A549 treated with ZK216348 at 1 μM for 4 hours (cell line): Measurements from ENCODE around the gene NSUN4. TPM values are rescaled to one million over a fixed set of nuclear protein-coding genes. Genes with fewer than 3 reads are reported as not detected.

ENCODE experiments used
- total RNA-seq: library from RNA; stranded (reverse); fragments of 200-300 nt; extraction: Qiagen RNA extraction; gene quantifications from 5 replicates; pipeline ENCODE4 v1.2.3, GENCODE V29; 2022; ENCODE audit warnings: low read depth

Gene NSUN4
- total RNA-seq: 7.6 to 14.9 TPM (median 12.0 TPM) in 5 replicates

DNA sequence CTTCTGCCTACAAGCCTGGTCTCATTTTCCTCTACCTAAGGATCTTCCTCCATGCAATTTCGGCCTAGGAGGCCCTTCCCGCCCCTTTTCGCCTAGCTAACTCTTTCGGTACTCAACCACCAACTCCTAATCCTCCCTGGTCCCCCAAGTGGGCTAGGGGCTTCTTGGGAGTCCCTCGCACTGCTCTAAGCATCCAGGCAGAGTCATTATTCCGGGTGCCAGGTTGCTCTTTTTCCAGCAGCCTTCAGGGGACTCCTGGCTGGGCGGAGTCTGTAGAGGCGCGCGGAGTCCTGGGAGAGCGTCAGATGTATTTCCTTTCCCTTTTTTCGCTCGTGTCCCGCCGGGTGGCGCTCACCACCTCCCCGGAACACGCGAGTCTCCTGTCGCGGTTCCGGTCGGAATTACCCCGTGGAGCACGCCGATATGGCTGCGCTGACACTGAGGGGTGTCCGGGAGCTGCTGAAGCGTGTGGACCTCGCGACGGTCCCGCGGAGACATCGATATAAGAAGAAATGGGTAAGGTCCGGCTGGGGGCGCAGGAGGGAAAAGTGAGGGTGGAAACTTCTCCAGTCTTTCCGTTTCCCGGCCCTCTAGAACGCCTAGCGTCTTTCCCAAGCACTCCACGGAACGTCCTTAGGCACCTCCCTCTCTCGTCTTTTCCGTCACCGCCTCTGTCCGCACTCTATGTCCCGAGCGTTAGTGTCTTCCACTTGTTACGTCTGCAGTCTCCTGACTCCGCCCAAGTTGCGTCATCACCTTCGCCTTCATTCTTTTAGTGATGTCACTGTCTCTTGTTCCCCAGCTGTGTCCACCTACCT, at the start of gene NSUN4:
NSUN4 (plus strand) TSS at position 404 of the 818 bp plus-strand sequence; CDS start at position 424, 20 bp downstream.

DNA sequence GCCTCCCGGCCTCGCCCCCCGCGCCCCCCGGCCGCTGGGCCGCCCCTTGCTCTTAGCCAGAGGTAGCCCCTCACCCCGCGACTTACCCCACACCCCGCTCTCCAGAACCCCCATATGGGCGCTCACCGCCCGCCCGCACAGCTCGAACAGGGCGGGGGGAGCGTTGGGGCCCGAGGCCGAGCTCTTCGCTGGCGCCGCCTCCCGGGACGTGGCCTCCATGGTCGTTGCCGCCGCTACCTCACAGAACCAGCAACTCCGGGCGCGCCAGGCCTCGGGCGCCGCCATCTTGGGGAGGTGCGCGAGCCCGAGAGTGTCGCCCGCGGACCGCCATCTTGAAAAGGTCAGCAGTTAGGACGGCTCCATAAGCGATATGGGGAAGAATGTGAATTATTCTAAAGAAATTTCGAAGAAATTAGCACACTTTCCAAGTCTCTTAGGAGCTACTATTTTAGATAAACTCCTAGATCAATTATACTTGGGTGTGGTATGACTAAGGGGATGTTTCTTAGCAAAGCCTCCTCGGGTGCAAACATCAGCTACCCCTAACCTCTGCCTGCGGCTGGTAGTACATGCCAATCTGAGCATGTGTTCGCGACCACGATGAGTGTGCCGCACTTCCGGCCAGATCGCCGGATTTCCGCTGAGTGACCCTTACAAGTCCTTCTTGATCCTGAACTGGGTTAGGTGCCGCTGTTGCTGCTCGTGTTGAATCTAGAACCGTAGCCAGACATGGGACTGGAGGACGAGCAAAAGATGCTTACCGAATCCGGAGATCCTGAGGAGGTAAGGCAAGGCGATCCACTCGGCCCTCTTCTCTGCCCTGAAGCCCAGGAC, 37.4 kb upstream of the NSUN4 start, which contains the start of the genes LRRC41 and UQCRH:
LRRC41 (minus strand) TSS at position 579 of the 834 bp plus-strand sequence; CDS start at position 285, 294 bp downstream.
UQCRH (plus strand) TSS at position 661 of the 834 bp plus-strand sequence; CDS start at position 730, 69 bp downstream.

DNA sequence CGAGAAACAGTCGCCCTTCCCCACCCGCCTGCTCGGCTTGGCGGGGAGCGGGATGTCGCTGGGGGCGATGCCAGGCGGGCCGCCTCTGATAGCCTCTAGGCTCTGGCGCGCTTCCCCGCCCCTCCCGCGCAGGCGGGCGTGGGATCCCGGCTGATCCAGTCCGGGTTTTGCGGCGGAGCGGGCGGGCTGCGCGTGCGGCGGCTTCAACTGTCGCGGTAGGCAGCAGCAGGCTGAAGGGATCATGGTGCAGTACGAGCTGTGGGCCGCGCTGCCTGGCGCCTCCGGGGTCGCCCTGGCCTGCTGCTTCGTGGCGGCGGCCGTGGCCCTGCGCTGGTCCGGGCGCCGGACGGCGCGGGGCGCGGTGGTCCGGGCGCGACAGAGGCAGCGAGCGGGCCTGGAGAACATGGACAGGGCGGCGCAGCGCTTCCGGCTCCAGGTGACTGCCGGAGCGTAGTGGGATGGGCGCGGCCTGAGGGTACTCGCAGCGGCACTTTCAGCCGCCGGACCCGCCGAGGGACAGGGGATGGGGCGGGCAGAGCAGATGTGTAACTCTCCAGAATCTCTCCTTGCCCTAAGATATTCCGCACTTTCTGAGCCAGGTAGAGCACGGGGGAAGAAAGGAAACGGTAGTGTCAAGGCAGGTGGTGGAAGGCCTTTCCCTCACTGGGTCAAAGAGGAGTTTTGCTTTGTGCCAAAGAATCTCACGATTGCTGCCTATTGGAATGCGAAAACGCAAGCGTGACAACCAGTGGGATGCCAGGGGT, 53.7 kb downstream of the NSUN4 start, which contains the start of gene FAAH:
FAAH (plus strand) TSS at position 210 of the 764 bp plus-strand sequence; CDS start at position 242, 32 bp downstream.

Other genes starting within 250 kb of the NSUN4 start
- 0.86 to 1.9 TPM (median 1.6 TPM) in 5 replicates for gene PIK3R3, start 208.2 kb upstream of the NSUN4 start, total RNA-seq
- 1.9 to 3.6 TPM (median 2.3 TPM) in 5 replicates for gene TSPAN1, start 165.7 kb upstream of the NSUN4 start, total RNA-seq
- not detected in 5 replicates for gene P3R3URF, start 164.3 kb upstream of the NSUN4 start, total RNA-seq
- gene POMGNT1, start 142.4 kb upstream of the NSUN4 start, total RNA-seq: 33.2 to 47.2 TPM (median 44.9 TPM) in 5 replicates
- not detected in 5 replicates for gene LURAP1, start 137.5 kb upstream of the NSUN4 start, total RNA-seq
- 7.8 to 12.9 TPM (median 10.9 TPM) in 5 replicates for gene RAD54L, start 93.0 kb upstream of the NSUN4 start, total RNA-seq
- 29.3 to 48.5 TPM (median 40.3 TPM) in 5 replicates for gene LRRC41, start 37.2 kb upstream of the NSUN4 start, total RNA-seq
- gene UQCRH, start 37.1 kb upstream of the NSUN4 start, total RNA-seq: 379 to 664 TPM (median 408 TPM) in 5 replicates
- gene FAAH, start 53.5 kb downstream of the NSUN4 start, total RNA-seq: 0.65 to 1.5 TPM (median 1.0 TPM) in 5 replicates
- 0.51 to 1.2 TPM (median 0.99 TPM) in 5 replicates for gene DMBX1, start 149.0 kb downstream of the NSUN4 start, total RNA-seq
- gene KNCN, start 210.8 kb downstream of the NSUN4 start, total RNA-seq: not detected in 5 replicates